A673 (cell line): ENCODE measurements around the gene NFXL1. TPM values are rescaled to one million over a fixed set of nuclear protein-coding genes. Genes with fewer than 3 reads are reported as not detected.
"Not testable (repeated sequence)": the region's sequence is repeated elsewhere in the genome, so short reads cannot be mapped to it uniquely, and the experiment has no call there.

Experiments used
- BruUV-seq: library from RNA; stranded (reverse); fragments of 400-500 nt; replicated peaks from 2 replicates; lab custom pipeline; 2021; lab: Mats Ljungman, UMichigan
- CTCF ChIA-PET: fragments of 300-600 bp; sonication (Branson Sonifier 250); formaldehyde crosslinking; loops from one replicate; lab custom pipeline; 2022; ENCODE audit warnings: antibody characterized with exemption; lab: Charles Lee
- POLR2A ChIA-PET: fragments of 300-600 bp; sonication (Branson Sonifier 250); formaldehyde crosslinking; loops from one replicate; lab custom pipeline; 2022; ENCODE audit warnings: antibody characterized with exemption; ENCODE audit not compliant: low non-redundant PET; lab: Charles Lee
- DNase-seq: peaks from one replicate; pipeline ENCODE4 v3.0.0-alpha.2; 2015; ENCODE audit warnings: low spot score
- H3K27ac ChIP-seq: fragments of 200-600 bp; sonication (generic); 2 replicates; pipeline ENCODE4 v1.5.1; 2016; ENCODE audit warnings: mixed run types, low read depth, mild to moderate bottlenecking, mixed read lengths, antibody characterized with exemption, low read length; ENCODE audit not compliant: poor library complexity, severe bottlenecking
- H3K27me3 ChIP-seq: fragments of 200-600 bp; sonication (generic); replicated peaks from 2 replicates; pipeline ENCODE4 v1.6.1; 2017; ENCODE audit warnings: mixed run types, low read depth, mild to moderate bottlenecking, mixed read lengths, antibody characterized with exemption, low read length; ENCODE audit not compliant: insufficient read depth, poor library complexity
- H3K36me3 ChIP-seq: fragments of 200-600 bp; sonication (generic); 2 replicates; pipeline ENCODE4 v1.6.1; 2016; ENCODE audit warnings: mixed run types, mild to moderate bottlenecking, mixed read lengths, antibody characterized with exemption, low read length; ENCODE audit not compliant: insufficient read depth, poor library complexity, severe bottlenecking
- H3K4me1 ChIP-seq: fragments of 200-600 bp; sonication (generic); 2 replicates; pipeline ENCODE4 v1.6.1; 2017; ENCODE audit warnings: mixed run types, mild to moderate bottlenecking, mixed read lengths, antibody characterized with exemption, low read length; ENCODE audit not compliant: insufficient read depth, poor library complexity, severe bottlenecking
- H3K4me3 ChIP-seq: fragments of 200-600 bp; sonication (generic); 2 replicates; pipeline ENCODE4 v1.5.1; 2016; ENCODE audit warnings: low read depth, mixed run types, mild to moderate bottlenecking, mixed read lengths, low read length; ENCODE audit not compliant: poor library complexity, severe bottlenecking
- H3K9me3 ChIP-seq: fragments of 200-600 bp; sonication (generic); 2 replicates; pipeline ENCODE4 v1.6.1; 2016; ENCODE audit warnings: mixed run types, low read depth, mild to moderate bottlenecking, mixed read lengths, antibody characterized with exemption, low read length; ENCODE audit not compliant: poor library complexity, severe bottlenecking
- CTCF ChIP-seq: fragments of 300-800, 200-600 bp; sonication (generic); conservative IDR thresholded peaks from 2 replicates; pipeline ENCODE4 v1.5.1; 2017; ENCODE audit warnings: low read depth, mild to moderate bottlenecking, antibody characterized with exemption, low read length, moderate library complexity, mixed read lengths
- EZH2 ChIP-seq: fragments of 200-600 bp; sonication (generic); IDR thresholded peaks from 2 replicates; pipeline ENCODE4 v1.6.1; 2017; ENCODE audit warnings: borderline replicate concordance, low read depth, mild to moderate bottlenecking, mixed read lengths, antibody characterized with exemption, low read length; ENCODE audit not compliant: poor library complexity, severe bottlenecking
- intact Hi-C: fragments of 100-400 bp; cut with micrococcal nuclease; formaldehyde crosslinking; loops from one replicate; pipeline ENCODE4 v1.10.0; 2022; ENCODE audit not compliant: unreplicated experiment
- total RNA-seq: library from RNA; stranded (reverse); gene quantifications from 2 replicates; pipeline ENCODE4 v1.2.3, GENCODE V29; 2021

Gene NFXL1
- total RNA-seq, 1 experiment from 2014 or later = 12.1 TPM

- TF ChIP-seq CTCF = no peak
- no peak for TF ChIP-seq EZH2
- intact Hi-C loops = loop anchor here (5.0 to 10.0 kb wide), 3 partner anchors 213 to 985 kb away; no protein-coding TSS in a partner anchor
- Histone ChIP-seq H3K4me3 (no peak overlapping the region), H3K9me3 (no peaks in the 10 kb centered on the region), H3K27me3 (peaks cover 12% of the 10 kb centered on the region), H3K4me1 (peaks cover 11% of the 10 kb centered on the region), H3K27ac (no peak overlapping the region), H3K36me3 (no peaks in the 10 kb centered on the region)
- POLR2A ChIA-PET = no interaction called here
- no peak for DNase-seq
- no TSS peak for BruUV-seq
- CTCF ChIA-PET = no interaction called here
Measured at GRCh38 chr4:47929682-47930201, 15.4 kb upstream of the NFXL1 start.

- BruUV-seq = no TSS peak
- H3K9me3 ChIP-seq = no peaks in the 10 kb centered on the region
- peak overlapping the region; percentile 21 for H3K4me3 ChIP-seq
- CTCF ChIA-PET = no interaction called here
- intact Hi-C loops = loop anchor here (2.0 to 5.0 kb wide), 2 partner anchors 160 to 216 kb away; no protein-coding TSS in a partner anchor
- POLR2A ChIA-PET = no interaction called here
- peak; percentile 82 for DNase-seq
- peaks cover 17% of the 10 kb centered on the region for H3K27me3 ChIP-seq
- no peak overlapping the region for H3K27ac ChIP-seq
- TF ChIP-seq EZH2 (no peak), CTCF (peak; percentile 88)
- no peaks in the 10 kb centered on the region for H3K36me3 ChIP-seq
- peaks cover 6% of the 10 kb centered on the region for H3K4me1 ChIP-seq
Measured at GRCh38 chr4:47926667-47927258, 12.4 kb upstream of the NFXL1 start.

- H3K4me3 ChIP-seq, DNase-seq, H3K27me3 ChIP-seq, H3K4me1 ChIP-seq, H3K27ac ChIP-seq, CTCF ChIA-PET, BruUV-seq, intact Hi-C loops, POLR2A ChIA-PET, H3K36me3 ChIP-seq, H3K9me3 ChIP-seq: not testable (repeated sequence)
Measured at GRCh38 chr4:47923261-47923608, 8.9 kb upstream of the NFXL1 start.

- intact Hi-C loops, H3K9me3 ChIP-seq, H3K27ac ChIP-seq, H3K27me3 ChIP-seq, H3K4me1 ChIP-seq, BruUV-seq, DNase-seq, POLR2A ChIA-PET, H3K4me3 ChIP-seq, CTCF ChIA-PET, H3K36me3 ChIP-seq: not testable (repeated sequence)
Measured at GRCh38 chr4:47922436-47923260, 8.3 kb upstream of the NFXL1 start.

- H3K36me3 ChIP-seq, BruUV-seq, CTCF ChIA-PET, H3K4me1 ChIP-seq, H3K9me3 ChIP-seq, H3K27me3 ChIP-seq, DNase-seq, H3K4me3 ChIP-seq, H3K27ac ChIP-seq, intact Hi-C loops, POLR2A ChIA-PET: not testable (repeated sequence)
Measured at GRCh38 chr4:47917163-47917562, 2.8 kb upstream of the NFXL1 start.
